ENCODE data around the gene MPHOSPH10.
A peak's percentile ranks its signal among the peaks of the same experiment; 100 is the strongest.
"Not testable (repeated sequence)": the region's sequence is repeated elsewhere in the genome, so short reads cannot be mapped to it uniquely, and the experiment has no call there.

MPHOSPH10 gene, protein sequence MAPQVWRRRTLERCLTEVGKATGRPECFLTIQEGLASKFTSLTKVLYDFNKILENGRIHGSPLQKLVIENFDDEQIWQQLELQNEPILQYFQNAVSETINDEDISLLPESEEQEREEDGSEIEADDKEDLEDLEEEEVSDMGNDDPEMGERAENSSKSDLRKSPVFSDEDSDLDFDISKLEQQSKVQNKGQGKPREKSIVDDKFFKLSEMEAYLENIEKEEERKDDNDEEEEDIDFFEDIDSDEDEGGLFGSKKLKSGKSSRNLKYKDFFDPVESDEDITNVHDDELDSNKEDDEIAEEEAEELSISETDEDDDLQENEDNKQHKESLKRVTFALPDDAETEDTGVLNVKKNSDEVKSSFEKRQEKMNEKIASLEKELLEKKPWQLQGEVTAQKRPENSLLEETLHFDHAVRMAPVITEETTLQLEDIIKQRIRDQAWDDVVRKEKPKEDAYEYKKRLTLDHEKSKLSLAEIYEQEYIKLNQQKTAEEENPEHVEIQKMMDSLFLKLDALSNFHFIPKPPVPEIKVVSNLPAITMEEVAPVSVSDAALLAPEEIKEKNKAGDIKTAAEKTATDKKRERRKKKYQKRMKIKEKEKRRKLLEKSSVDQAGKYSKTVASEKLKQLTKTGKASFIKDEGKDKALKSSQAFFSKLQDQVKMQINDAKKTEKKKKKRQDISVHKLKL

DNA sequence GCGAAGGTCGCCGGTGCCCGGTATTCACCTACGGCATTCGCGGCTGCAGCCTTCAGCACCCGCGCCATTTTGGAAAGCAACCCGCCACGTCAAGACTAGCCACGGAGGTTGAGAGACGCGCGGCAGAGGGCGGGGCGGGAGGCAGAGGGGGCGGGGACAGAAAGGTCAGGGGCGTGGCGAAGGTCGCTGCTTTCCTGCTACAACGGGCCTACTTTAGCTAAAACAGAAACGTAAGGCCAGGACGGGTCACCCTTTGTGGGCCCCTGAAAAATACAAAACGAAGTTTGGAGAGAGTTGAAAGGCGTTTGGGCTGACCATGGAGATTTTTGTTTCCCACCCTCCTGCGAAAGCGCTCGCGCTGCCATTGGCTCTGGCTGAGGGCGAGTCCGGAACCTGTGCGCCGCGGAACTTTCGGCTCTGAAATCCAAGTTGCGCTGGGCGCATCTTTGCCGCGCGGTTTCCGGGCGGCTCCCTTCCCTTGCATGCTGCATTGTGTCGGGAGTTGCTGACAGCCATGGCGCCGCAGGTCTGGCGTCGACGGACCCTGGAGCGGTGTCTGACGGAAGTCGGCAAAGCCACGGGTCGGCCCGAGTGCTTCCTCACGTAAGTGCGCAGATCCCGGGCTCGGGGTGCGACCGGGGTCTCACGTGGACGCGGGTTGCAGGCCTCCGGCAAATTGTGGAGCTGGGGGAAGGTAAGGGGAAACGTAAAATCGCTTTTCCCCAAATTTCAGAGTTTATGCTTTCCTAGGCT lies at the start of gene MPHOSPH10, which contains the start of gene MCEE:
TSS of gene MPHOSPH10 (plus strand) at position 483 of the 753 bp plus-strand sequence. CDS start at position 515, 32 bp downstream.
TSS of gene MCEE (minus strand) at position 78 of the 753 bp plus-strand sequence. CDS start at position 68, 10 bp downstream.
- peaks cover 13 to 15% of the 10 kb centered on the region in 2 donors for H3K36me3 ChIP-seq (ENCODE audit: control insufficient read depth in 2 of 2, insufficient read depth in 2 of 2, low read length in 2 of 2)
- no peaks in the 10 kb centered on the region for H3K27me3 ChIP-seq (ENCODE audit: control insufficient read depth in 1 of 2, insufficient read depth in 2 of 2, low read length in 2 of 2)
- H3K27ac ChIP-seq (ENCODE audit: low read length), result peak within 1 kb of the TSS; percentile 93
- peaks cover 15% of the 10 kb centered on the region for H3K4me1 ChIP-seq (ENCODE audit: control insufficient read depth, insufficient read depth, low read length)
- no peaks in the 10 kb centered on the region for H3K9me3 ChIP-seq (ENCODE audit: control insufficient read depth in 2 of 2, low read length in 2 of 2)
- peak within 1 kb of the TSS; percentile 97 to 100 for H3K4me3 ChIP-seq (ENCODE audit: low read length in 2 of 2)
- peak within 1 kb of the TSS; percentile 90 to 92 for H3K9ac ChIP-seq (ENCODE audit: low read length in 2 of 2)

DNA sequence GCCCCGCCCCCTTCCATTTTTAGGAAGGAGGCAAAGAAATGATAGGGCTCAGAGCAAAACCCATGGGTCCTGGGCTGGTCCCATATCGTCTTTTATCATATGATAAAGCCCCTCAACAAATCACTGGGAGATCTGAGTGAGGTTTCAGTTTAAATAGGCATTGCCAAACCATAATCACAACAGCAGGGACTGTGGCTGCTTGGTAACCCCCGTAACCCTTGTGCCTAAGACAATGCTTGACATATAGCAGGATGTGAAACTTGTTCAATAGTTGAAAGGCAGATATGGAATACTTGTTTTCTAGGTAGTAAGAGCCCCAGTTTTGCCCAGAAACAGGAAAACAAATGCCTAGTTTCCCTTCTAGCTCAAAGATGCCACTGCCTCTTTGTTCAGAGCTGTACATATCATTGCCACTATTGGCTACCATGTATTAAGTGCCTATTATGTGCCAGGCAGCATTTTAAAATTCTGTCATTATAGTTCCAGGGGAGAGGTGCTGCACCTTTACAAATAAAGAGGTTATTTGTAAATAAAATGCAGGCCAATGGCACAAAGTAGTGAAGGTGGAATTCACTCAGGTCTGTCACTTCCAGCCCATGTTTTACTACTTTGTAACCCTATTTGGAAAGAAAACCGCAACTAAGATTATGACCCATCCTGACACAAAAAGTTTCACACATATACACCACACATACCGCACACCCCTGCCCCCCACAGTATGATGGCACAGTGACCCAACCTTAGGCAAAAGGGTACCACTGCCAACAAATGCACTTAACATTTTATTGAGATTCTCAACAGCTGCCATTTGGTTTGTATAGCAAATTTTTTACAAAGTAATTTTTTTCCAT lies 47.8 kb upstream of the MPHOSPH10 start:
- Histone ChIP-seq H3K9ac (ENCODE audit: low read length in 2 of 2) (no peak overlapping the region), H3K27me3 (ENCODE audit: control insufficient read depth in 1 of 2, insufficient read depth in 2 of 2, low read length in 2 of 2) (no peaks in the 10 kb centered on the region), H3K4me1 (ENCODE audit: control insufficient read depth, insufficient read depth, low read length) (no peaks in the 10 kb centered on the region), H3K36me3 (ENCODE audit: control insufficient read depth in 2 of 2, insufficient read depth in 2 of 2, low read length in 2 of 2) (peaks cover 11% of the 10 kb centered on the region in 2 donors), H3K4me3 (ENCODE audit: low read length in 2 of 2) (no peak overlapping the region), H3K27ac (ENCODE audit: low read length) (no peak overlapping the region), H3K9me3 (ENCODE audit: control insufficient read depth in 2 of 2, low read length in 2 of 2) (no peaks in the 10 kb centered on the region)

DNA sequence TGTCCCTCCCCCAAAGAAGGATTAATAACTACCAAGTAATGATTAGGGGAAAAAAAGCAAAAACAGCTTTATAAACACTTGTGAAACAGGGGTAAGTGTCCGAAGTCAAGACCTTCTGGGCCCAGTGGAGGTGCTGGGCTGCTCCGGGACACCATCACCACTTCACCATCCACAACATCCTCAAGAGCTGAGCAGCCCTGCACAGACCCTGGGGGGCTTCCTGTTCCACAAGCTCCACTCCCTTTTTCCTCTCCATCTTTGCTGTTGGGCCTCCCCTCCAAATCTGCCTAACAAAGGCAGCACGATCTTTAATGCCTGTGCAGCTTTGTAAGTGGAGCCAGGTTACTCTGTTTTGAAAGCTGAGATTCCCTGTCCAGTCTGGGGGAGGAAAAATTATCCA lies 47.1 kb upstream of the MPHOSPH10 start:
- not testable (repeated sequence) for H3K36me3 ChIP-seq (ENCODE audit: control insufficient read depth in 2 of 2, insufficient read depth in 2 of 2, low read length in 2 of 2); H3K4me3 ChIP-seq (ENCODE audit: low read length in 2 of 2); H3K9me3 ChIP-seq (ENCODE audit: control insufficient read depth in 2 of 2, low read length in 2 of 2); H3K4me1 ChIP-seq (ENCODE audit: control insufficient read depth, insufficient read depth, low read length); H3K9ac ChIP-seq (ENCODE audit: low read length in 2 of 2); H3K27ac ChIP-seq (ENCODE audit: low read length); H3K27me3 ChIP-seq (ENCODE audit: control insufficient read depth in 1 of 2, insufficient read depth in 2 of 2, low read length in 2 of 2)

DNA sequence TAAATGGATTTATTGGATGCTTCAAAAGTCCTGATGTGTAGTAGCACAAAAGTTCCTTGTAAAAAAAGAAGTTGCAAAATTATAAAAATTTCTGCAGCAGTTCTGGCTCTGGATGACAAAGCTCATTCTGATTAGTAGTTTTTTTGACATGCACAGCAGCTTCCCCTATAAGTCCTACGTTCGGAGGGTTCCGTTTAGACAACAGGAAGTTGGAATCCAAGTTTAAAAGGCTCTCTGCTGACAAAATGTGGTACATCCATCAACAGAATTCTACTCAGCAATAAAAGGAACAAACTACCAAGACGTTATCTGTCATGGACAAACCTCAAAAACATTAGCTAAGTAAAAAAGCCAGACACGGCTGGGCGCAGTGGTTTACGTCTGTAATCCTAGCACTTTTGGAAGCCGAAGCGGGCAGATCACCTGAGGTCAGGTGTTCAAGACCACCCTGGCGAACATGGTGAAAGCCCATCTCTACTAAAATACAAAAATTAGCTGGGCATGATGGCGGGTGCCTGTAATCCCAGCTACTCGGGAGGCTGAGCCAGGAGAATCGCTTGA lies 46.6 kb upstream of the MPHOSPH10 start:
- H3K27me3 ChIP-seq (ENCODE audit: control insufficient read depth in 1 of 2, insufficient read depth in 2 of 2, low read length in 2 of 2); H3K27ac ChIP-seq (ENCODE audit: low read length); H3K4me1 ChIP-seq (ENCODE audit: control insufficient read depth, insufficient read depth, low read length); H3K36me3 ChIP-seq (ENCODE audit: control insufficient read depth in 2 of 2, insufficient read depth in 2 of 2, low read length in 2 of 2); H3K9me3 ChIP-seq (ENCODE audit: control insufficient read depth in 2 of 2, low read length in 2 of 2): not testable (repeated sequence)
- H3K9ac ChIP-seq (ENCODE audit: low read length in 2 of 2), result peak overlapping the region; percentile 29 to 48
- H3K4me3 ChIP-seq (ENCODE audit: low read length in 2 of 2), result peak overlapping the region; percentile 51 to 65

DNA sequence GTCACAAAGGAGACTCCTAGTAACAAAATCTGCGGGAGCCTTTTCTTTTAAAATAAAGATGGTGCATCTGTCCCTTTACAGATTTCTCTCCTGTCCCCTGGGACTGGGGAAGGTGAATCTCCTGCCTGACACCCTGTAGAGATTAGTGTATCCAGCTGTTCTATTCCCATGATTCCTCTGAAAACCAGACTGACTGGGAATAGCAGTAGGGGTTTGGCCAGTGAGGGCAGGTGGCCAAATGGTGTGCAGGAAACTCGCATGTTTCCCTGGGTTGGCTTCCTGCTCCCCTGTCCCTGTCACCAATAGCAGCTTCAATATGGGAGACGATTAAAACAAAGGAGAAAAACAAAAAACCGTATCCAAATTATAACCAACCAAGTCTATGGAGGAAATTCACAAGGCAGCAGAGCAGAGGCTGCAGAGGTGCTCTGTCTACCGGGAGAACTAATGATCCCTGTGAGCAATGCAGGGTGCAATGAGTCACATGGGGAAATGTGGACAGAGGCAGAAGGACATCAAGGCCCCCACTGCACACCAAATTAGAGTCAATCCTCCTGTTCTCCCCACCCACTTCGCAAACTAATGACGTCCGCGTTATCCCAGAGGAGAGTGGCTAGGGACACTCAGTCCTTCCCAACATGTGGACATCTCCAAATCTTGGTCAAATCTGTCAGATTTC lies 45.0 kb upstream of the MPHOSPH10 start:
- H3K4me1 ChIP-seq (ENCODE audit: control insufficient read depth, insufficient read depth, low read length); H3K9me3 ChIP-seq (ENCODE audit: control insufficient read depth in 2 of 2, low read length in 2 of 2); H3K9ac ChIP-seq (ENCODE audit: low read length in 2 of 2); H3K27ac ChIP-seq (ENCODE audit: low read length); H3K4me3 ChIP-seq (ENCODE audit: low read length in 2 of 2); H3K36me3 ChIP-seq (ENCODE audit: control insufficient read depth in 2 of 2, insufficient read depth in 2 of 2, low read length in 2 of 2); H3K27me3 ChIP-seq (ENCODE audit: control insufficient read depth in 1 of 2, insufficient read depth in 2 of 2, low read length in 2 of 2): not testable (repeated sequence)

DNA sequence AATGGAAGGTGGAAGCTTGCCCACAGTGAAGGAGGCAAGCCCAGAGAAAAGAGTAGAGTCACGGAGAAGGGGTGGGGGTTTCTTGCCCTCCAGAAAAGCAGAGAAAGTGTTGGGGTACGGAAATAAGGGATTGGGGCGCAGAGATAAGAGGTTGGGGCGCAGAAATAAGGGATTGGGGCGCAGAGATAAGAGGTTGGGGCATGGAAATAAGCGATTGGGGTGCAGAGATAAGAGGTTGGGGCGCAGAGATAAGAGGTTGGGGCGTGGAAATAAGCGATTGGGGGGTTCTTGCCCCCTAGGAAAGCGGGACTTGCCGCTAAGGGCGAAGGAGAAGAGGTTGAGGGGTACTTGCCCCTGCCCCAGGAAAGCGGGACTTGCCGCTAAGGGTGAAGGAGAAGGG lies 41.0 kb upstream of the MPHOSPH10 start:
- H3K27me3 ChIP-seq (ENCODE audit: control insufficient read depth in 1 of 2, insufficient read depth in 2 of 2, low read length in 2 of 2), result not testable (repeated sequence)

DNA sequence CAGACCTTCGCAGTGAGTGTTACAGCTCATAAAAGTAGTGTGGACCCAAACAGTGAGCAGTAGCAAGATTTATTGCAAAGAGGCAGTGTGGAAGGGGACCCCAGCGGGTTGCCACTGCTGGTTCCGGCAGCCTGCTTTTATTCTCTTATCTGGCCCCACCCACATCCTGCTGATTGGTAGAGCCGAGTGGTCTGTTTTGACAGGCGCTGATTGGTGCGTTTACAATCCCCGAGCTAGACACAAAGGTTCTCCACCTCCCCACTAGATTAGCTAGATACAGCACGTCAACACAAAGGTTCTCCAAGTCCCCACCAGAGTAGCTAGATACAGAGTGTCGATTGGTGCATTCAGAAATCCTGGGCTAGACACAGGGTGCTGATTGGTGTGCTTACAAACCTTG lies 38.6 kb upstream of the MPHOSPH10 start:
- not testable (repeated sequence) for H3K27ac ChIP-seq (ENCODE audit: low read length)

More for the DNA sequence above, 41.0 kb upstream of the MPHOSPH10 start:
- H3K27ac ChIP-seq (ENCODE audit: low read length); H3K9ac ChIP-seq (ENCODE audit: low read length in 2 of 2); H3K36me3 ChIP-seq (ENCODE audit: control insufficient read depth in 2 of 2, insufficient read depth in 2 of 2, low read length in 2 of 2); H3K4me3 ChIP-seq (ENCODE audit: low read length in 2 of 2); H3K4me1 ChIP-seq (ENCODE audit: control insufficient read depth, insufficient read depth, low read length); H3K9me3 ChIP-seq (ENCODE audit: control insufficient read depth in 2 of 2, low read length in 2 of 2): not testable (repeated sequence)

DNA sequence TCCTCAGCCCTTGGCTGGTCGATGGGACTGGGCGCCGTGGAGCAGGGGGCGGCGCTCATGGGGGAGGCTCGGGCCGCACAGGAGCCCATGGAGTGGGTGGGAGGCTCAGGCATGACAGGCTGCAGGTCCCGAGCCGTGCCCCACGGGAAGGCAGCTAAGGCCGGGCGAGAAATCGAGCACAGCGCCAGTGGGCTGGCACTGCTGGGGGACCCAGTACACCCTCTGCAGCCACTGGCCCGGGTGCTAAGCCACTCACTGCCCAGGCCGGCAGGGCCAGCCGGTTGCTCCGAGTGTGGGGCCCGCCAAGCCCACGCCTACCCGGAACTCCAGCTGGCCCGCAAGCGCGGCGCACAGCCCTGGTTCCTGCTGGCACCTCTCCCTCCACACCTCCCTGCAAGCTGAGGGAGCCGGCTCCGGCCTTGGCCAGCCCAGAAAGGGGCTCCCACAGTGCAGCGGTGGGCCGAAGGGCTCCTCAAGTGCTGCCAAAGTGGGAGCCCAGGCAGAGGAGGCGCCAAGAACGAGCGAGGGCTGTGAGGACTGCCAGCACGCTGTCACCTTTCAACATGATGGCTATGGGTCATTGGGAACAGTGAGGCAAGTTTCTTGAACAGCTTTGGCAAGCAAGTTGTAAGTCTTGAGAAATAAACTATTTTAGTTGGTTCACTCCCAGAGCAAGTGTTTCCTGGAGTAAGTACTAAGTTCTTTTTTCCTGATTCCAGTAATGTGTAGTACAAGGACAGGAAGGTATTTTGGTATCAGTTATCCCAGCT lies 37.8 kb upstream of the MPHOSPH10 start:
- not testable (repeated sequence) for H3K4me1 ChIP-seq (ENCODE audit: control insufficient read depth, insufficient read depth, low read length); H3K9me3 ChIP-seq (ENCODE audit: control insufficient read depth in 2 of 2, low read length in 2 of 2); H3K27ac ChIP-seq (ENCODE audit: low read length); H3K4me3 ChIP-seq (ENCODE audit: low read length in 2 of 2); H3K27me3 ChIP-seq (ENCODE audit: control insufficient read depth in 1 of 2, insufficient read depth in 2 of 2, low read length in 2 of 2); H3K36me3 ChIP-seq (ENCODE audit: control insufficient read depth in 2 of 2, insufficient read depth in 2 of 2, low read length in 2 of 2); H3K9ac ChIP-seq (ENCODE audit: low read length in 2 of 2)

More for the DNA sequence above, 38.6 kb upstream of the MPHOSPH10 start:
- H3K4me1 ChIP-seq (ENCODE audit: control insufficient read depth, insufficient read depth, low read length); H3K36me3 ChIP-seq (ENCODE audit: control insufficient read depth in 2 of 2, insufficient read depth in 2 of 2, low read length in 2 of 2); H3K9me3 ChIP-seq (ENCODE audit: control insufficient read depth in 2 of 2, low read length in 2 of 2); H3K27me3 ChIP-seq (ENCODE audit: control insufficient read depth in 1 of 2, insufficient read depth in 2 of 2, low read length in 2 of 2); H3K9ac ChIP-seq (ENCODE audit: low read length in 2 of 2); H3K4me3 ChIP-seq (ENCODE audit: low read length in 2 of 2): not testable (repeated sequence)

DNA sequence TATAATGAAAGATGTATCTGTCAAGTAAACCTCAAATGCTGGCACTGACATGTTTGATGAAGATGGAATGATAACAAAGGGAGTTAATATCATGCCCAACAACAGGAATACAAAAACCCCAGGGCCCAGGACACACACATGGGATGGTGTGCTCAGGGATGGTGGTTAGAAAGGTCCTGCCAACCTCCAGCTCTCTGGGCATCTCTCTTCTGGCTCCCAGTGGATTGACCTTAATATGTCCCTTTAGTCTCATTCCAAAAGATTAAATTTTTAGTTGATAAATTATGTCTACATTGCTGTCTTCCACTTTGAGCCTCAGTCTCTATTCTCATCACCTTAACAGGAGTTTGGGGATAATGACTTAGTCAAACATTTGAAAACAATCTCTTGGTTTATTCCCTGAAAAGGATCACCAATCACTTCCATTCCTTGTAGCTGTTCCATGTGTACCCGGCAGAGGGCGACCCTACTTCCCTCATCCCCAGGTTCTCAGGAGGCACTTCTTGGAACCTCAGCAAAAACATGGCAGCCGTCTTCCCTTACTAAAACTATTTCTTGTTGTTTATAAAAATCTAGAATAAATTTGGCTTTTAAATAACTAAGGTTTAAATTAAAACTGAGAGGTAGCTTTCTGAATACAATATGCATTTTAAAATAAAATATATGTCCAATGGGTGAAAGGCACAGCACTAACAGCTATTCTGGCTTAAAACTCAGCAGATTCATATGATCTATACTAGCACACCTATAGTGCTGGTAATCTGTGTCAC lies 30.1 kb upstream of the MPHOSPH10 start:
- Histone ChIP-seq H3K27ac (ENCODE audit: low read length) (no peak overlapping the region), H3K9me3 (ENCODE audit: control insufficient read depth in 2 of 2, low read length in 2 of 2) (no peaks in the 10 kb centered on the region), H3K4me1 (ENCODE audit: control insufficient read depth, insufficient read depth, low read length) (no peaks in the 10 kb centered on the region), H3K9ac (ENCODE audit: low read length in 2 of 2) (no peak overlapping the region), H3K27me3 (ENCODE audit: control insufficient read depth in 1 of 2, insufficient read depth in 2 of 2, low read length in 2 of 2) (no peaks in the 10 kb centered on the region), H3K36me3 (ENCODE audit: control insufficient read depth in 2 of 2, insufficient read depth in 2 of 2, low read length in 2 of 2) (no peaks in the 10 kb centered on the region), H3K4me3 (ENCODE audit: low read length in 2 of 2) (no peak overlapping the region)

Measured in stomach smooth muscle (tissue), 2 donors.